HCT116 (cell line): Measurements from ENCODE around the gene TOP2B. TPM values are rescaled to one million over a fixed set of nuclear protein-coding genes. Genes with fewer than 3 reads are reported as not detected.

Experiments used
- ATAC-seq: fragments of 200-7000 bp; cut with Tn5 transposase; 2 replicates; pipeline ENCODE4 v1.9.1; 2020; ENCODE audit warnings: mild to moderate bottlenecking, moderate library complexity
- BruUV-seq: library from RNA; stranded (reverse); fragments of 400-500 nt; replicated peaks from 2 replicates; lab custom pipeline; 2021; lab: Mats Ljungman, UMichigan
- CTCF ChIA-PET: fragments of 300-600 bp; sonication (Branson Sonifier 250); formaldehyde crosslinking; loops from one replicate; lab custom pipeline; 2021; ENCODE audit warnings: antibody characterized with exemption; lab: Charles Lee
- POLR2A ChIA-PET: fragments of 300-600, 350-600 bp; sonication (Branson Sonifier 250); formaldehyde crosslinking; loops from one replicate; lab custom pipeline; 2021; ENCODE audit warnings: antibody characterized with exemption; lab: Charles Lee
- RAD21 ChIA-PET, 2 experiments: fragments of 300-600 bp; sonication (Branson Sonifier 250); formaldehyde crosslinking; loops; one replicate each; lab custom pipeline; 2023; ENCODE audit warnings: low total read pairs in 2 of 2; ENCODE audit not compliant: uncharacterized antibody in 2 of 2, unreplicated experiment in 2 of 2, low non-redundant PET in 1 of 2; lab: Charles Lee
- DNase-seq: peaks from one replicate; pipeline ENCODE4 v3.0.0-alpha.2; 2010; ENCODE audit warnings: low read depth, low spot score
- H2AFZ ChIP-seq: fragments of 200-600 bp; shearing (Covaris generic), sonication (generic); 2 replicates; pipeline ENCODE4 v1.6.1; 2017; ENCODE audit warnings: low read depth, mixed run types, mixed read lengths, antibody characterized with exemption, low read length; ENCODE audit not compliant: poor library complexity, severe bottlenecking
- H3K27ac ChIP-seq: 2 replicates; pipeline ENCODE4 v1.5.1; 2012; ENCODE audit warnings: low read depth, low read length
- H3K27me3 ChIP-seq: fragments of 200-600 bp; sonication (generic); 2 replicates; pipeline ENCODE4 v1.6.1; 2016; ENCODE audit warnings: mixed run types, low read length, mixed read lengths; ENCODE audit not compliant: insufficient read depth
- H3K36me3 ChIP-seq, 2 experiments: fragments of 200-500 bp in 1 of 2; fragments of 200-600 bp in 1 of 2; sonication (Bioruptor generic) in 1 of 2; sonication (generic) in 1 of 2; 2 replicates each; pipeline versions ENCODE4 v1.5.1 to v1.6.1; 2014 to 2016; ENCODE audit warnings: low read length in 2 of 2, inconsistent platforms in 1 of 2, mixed read lengths in 1 of 2, mixed run types in 1 of 2; ENCODE audit not compliant: insufficient read depth in 2 of 2, control insufficient read depth in 1 of 2
- H3K4me1 ChIP-seq, 2 experiments: fragments of 200-600 bp in 1 of 2; sonication (generic) in 1 of 2; 2 replicates each; pipeline versions ENCODE4 v1.5.1 to v1.6.1; 2012 to 2017; ENCODE audit warnings: low read length in 2 of 2, inconsistent platforms in 1 of 2, mild to moderate bottlenecking in 1 of 2, mixed read lengths in 1 of 2, mixed run types in 1 of 2, moderate library complexity in 1 of 2; ENCODE audit not compliant: insufficient read depth in 2 of 2, control insufficient read depth in 1 of 2
- H3K4me2 ChIP-seq: fragments of 200-600 bp; sonication (generic); 2 replicates; pipeline ENCODE4 v1.6.1; 2017; ENCODE audit warnings: mixed run types, low read length, mixed read lengths
- H3K4me3 ChIP-seq, 2 experiments: fragments of 200-600 bp in 1 of 2; sonication (generic) in 1 of 2; replicated peaks in 1 of 2; 2 replicates each; pipeline ENCODE4 v1.5.1; 2011 to 2016; ENCODE audit warnings: low read length in 2 of 2, control low read depth in 1 of 2, low read depth in 1 of 2, mild to moderate bottlenecking in 1 of 2, mixed read lengths in 1 of 2, mixed run types in 1 of 2
- H3K79me2 ChIP-seq: fragments of 200-600 bp; sonication (generic); 2 replicates; pipeline ENCODE4 v1.6.1; 2017; ENCODE audit warnings: mild to moderate bottlenecking, mixed run types, low read length, moderate library complexity, mixed read lengths; ENCODE audit not compliant: insufficient read depth
- H3K9ac ChIP-seq: fragments of 200-600 bp; sonication (generic); 2 replicates; pipeline ENCODE4 v1.6.1; 2016; ENCODE audit warnings: low read length, mixed read lengths
- H3K9me2 ChIP-seq: fragments of 200-600 bp; sonication (generic), shearing (Covaris generic); 2 replicates; pipeline ENCODE4 v1.6.1; 2017; ENCODE audit warnings: mixed run types, mild to moderate bottlenecking, moderate library complexity; ENCODE audit not compliant: insufficient read depth
- H3K9me3 ChIP-seq, 2 experiments: fragments of 200-500 bp in 1 of 2; fragments of 200-600 bp in 1 of 2; sonication (Bioruptor generic) in 1 of 2; sonication (generic) in 1 of 2; 2 replicates each; pipeline ENCODE4 v1.6.1; 2014 to 2017; ENCODE audit warnings: low read length in 2 of 2, mixed read lengths in 2 of 2, inconsistent platforms in 1 of 2, low read depth in 1 of 2, mild to moderate bottlenecking in 1 of 2, mixed run types in 1 of 2, moderate library complexity in 1 of 2; ENCODE audit not compliant: control insufficient read depth in 1 of 2, insufficient read depth in 1 of 2
- H4K20me1 ChIP-seq: fragments of 200-600 bp; sonication (generic), shearing (Covaris generic); 2 replicates; pipeline ENCODE4 v1.6.1; 2017; ENCODE audit warnings: mixed run types, mild to moderate bottlenecking, moderate library complexity; ENCODE audit not compliant: insufficient read depth
- CEBPB ChIP-seq: IDR thresholded peaks from 2 replicates; pipeline ENCODE4 v1.6.1; 2012; ENCODE audit warnings: low read depth
- CTCF ChIP-seq, 3 experiments: fragments of 200-600 bp in 1 of 3; sonication (generic) in 1 of 3; IDR thresholded peaks in 2 of 3; conservative IDR thresholded peaks in 1 of 3; 2 replicates each; pipeline ENCODE4 v1.5.1; 2012 to 2017; ENCODE audit warnings: low read depth in 2 of 3, low read length in 2 of 3, antibody characterized with exemption in 1 of 3, borderline replicate concordance in 1 of 3, control low read depth in 1 of 3, mild to moderate bottlenecking in 1 of 3, mixed read lengths in 1 of 3, mixed run types in 1 of 3, moderate library complexity in 1 of 3; ENCODE audit not compliant: insufficient read depth in 1 of 3
- EGR1 ChIP-seq: IDR thresholded peaks from 2 replicates; pipeline ENCODE4 v1.6.1; 2012; ENCODE audit warnings: low read depth
- EZH2phosphoT487 ChIP-seq: fragments of 200-600 bp; IDR thresholded peaks from 2 replicates; pipeline ENCODE4 v1.6.1; 2018; ENCODE audit warnings: antibody characterized with exemption, borderline replicate concordance
- FOSL1 ChIP-seq: IDR thresholded peaks from 2 replicates; pipeline ENCODE4 v1.6.1; 2012; ENCODE audit warnings: low read depth
- JUND ChIP-seq: IDR thresholded peaks from 2 replicates; pipeline ENCODE4 v1.6.1; 2012
- POLR2AphosphoS5 ChIP-seq: IDR thresholded peaks from 2 replicates; pipeline ENCODE4 v1.6.1; 2011; ENCODE audit warnings: mild to moderate bottlenecking, low read depth, low read length, moderate library complexity
- RAD21 ChIP-seq: IDR thresholded peaks from 2 replicates; pipeline ENCODE4 v1.6.1; 2012; ENCODE audit warnings: low read depth, mild to moderate bottlenecking
- SIN3A ChIP-seq: IDR thresholded peaks from 2 replicates; pipeline ENCODE4 v1.6.1; 2012; ENCODE audit warnings: low read depth
- SP1 ChIP-seq: IDR thresholded peaks from 2 replicates; pipeline ENCODE4 v1.6.1; 2012; ENCODE audit warnings: low read depth
- TCF7L2 ChIP-seq: IDR thresholded peaks from 2 replicates; pipeline ENCODE4 v1.7.0; 2011; ENCODE audit warnings: borderline replicate concordance, inconsistent platforms; ENCODE audit not compliant: insufficient read depth, insufficient read length; ENCODE audit errors: extremely low read depth
- YY1 ChIP-seq: IDR thresholded peaks from 2 replicates; pipeline ENCODE4 v1.6.1; 2011; ENCODE audit warnings: low read length, low read depth, moderate library complexity, mild to moderate bottlenecking; ENCODE audit not compliant: insufficient replicate concordance; ENCODE audit errors: extremely low read depth
- ZBTB33 ChIP-seq: IDR thresholded peaks from 2 replicates; pipeline ENCODE4 v1.6.1; 2011; ENCODE audit warnings: mild to moderate bottlenecking, low read length, moderate library complexity; ENCODE audit not compliant: insufficient replicate concordance; ENCODE audit errors: extremely low read depth
- ZNF274 ChIP-seq: fragments of 200-500 bp; sonication (Bioruptor generic); IDR thresholded peaks from 2 replicates; pipeline ENCODE4 v1.6.1; 2014; ENCODE audit warnings: mild to moderate bottlenecking, low read depth, low read length, inconsistent platforms
- intact Hi-C: fragments of 100-400 bp; cut with micrococcal nuclease; formaldehyde crosslinking; loops from 2 replicates; pipeline ENCODE4 v1.10.0; 2022
- total RNA-seq: library from RNA; stranded (reverse); gene quantifications from one replicate; pipeline ENCODE4 v1.2.1, GENCODE V29; 2021; ENCODE audit not compliant: unreplicated experiment
- TF ChIP-seq, protein P1 (sequence below): IDR thresholded peaks from 2 replicates; pipeline ENCODE4 v1.6.1; 2012; ENCODE audit warnings: low read depth

Gene TOP2B
- total RNA-seq, 1 experiment from 2014 or later, result 101 TPM

DNA sequence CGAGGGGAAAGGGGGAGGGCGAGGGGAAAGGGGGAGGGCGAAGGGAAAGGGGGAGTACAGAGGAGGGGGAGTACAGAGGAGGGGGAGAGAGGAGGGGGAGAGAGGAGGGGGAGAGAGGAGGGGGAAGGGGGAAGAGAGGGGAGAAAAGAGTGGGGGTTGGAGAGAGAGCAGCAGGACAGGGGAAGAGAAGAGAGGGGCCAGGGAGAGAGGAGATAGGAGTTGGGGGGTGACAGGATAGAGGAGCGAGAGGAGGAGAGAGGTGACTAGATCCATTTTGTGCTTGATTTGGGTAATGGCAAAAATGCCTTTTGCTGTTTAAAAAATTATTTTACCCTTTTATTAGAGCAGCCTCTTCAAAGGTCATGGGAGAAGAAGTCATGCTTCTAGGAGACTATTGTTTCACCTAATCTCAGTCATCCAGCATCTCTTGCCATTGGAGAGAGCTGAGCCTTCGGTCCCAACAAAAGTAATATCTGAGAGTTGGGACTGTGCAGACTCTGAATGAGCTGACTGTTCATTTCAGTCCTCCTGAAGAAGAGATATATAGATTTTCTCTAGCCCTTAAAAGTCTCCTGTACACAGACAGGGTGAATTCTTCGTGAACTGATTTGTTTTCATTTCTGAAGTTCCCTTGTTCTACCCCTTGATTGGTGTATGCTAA is 15.1 kb upstream of the TOP2B start:
- RAD21 ChIA-PET, result no interaction called here
- Histone ChIP-seq H3K4me1 (no peaks in the 10 kb centered on the region), H3K27ac (no peak overlapping the region), H4K20me1 (no peaks in the 10 kb centered on the region; the same call in 1 of the 2 replicates)
- TF ChIP-seq, protein P1, sequence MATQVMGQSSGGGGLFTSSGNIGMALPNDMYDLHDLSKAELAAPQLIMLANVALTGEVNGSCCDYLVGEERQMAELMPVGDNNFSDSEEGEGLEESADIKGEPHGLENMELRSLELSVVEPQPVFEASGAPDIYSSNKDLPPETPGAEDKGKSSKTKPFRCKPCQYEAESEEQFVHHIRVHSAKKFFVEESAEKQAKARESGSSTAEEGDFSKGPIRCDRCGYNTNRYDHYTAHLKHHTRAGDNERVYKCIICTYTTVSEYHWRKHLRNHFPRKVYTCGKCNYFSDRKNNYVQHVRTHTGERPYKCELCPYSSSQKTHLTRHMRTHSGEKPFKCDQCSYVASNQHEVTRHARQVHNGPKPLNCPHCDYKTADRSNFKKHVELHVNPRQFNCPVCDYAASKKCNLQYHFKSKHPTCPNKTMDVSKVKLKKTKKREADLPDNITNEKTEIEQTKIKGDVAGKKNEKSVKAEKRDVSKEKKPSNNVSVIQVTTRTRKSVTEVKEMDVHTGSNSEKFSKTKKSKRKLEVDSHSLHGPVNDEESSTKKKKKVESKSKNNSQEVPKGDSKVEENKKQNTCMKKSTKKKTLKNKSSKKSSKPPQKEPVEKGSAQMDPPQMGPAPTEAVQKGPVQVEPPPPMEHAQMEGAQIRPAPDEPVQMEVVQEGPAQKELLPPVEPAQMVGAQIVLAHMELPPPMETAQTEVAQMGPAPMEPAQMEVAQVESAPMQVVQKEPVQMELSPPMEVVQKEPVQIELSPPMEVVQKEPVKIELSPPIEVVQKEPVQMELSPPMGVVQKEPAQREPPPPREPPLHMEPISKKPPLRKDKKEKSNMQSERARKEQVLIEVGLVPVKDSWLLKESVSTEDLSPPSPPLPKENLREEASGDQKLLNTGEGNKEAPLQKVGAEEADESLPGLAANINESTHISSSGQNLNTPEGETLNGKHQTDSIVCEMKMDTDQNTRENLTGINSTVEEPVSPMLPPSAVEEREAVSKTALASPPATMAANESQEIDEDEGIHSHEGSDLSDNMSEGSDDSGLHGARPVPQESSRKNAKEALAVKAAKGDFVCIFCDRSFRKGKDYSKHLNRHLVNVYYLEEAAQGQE, result no peak
- TF ChIP-seq YY1, result no peak
- TF ChIP-seq SIN3A, result no peak
- TF ChIP-seq POLR2AphosphoS5, result no peak
- TF ChIP-seq ZBTB33, result no peak
- TF ChIP-seq CTCF (IDR thresholded peaks at IDR 0.05 in 2 of 3, conservative IDR thresholded peaks at IDR 0.05 in 1 of 3; ENCODE audit: borderline replicate concordance in 1 of 3, insufficient read depth in 1 of 3, low read depth in 2 of 3, low read length in 2 of 3), result no peak
- TF ChIP-seq FOSL1, result no peak
- TF ChIP-seq EGR1, result no peak
- no peak for TF ChIP-seq JUND
- no peak for TF ChIP-seq TCF7L2
- TF ChIP-seq CEBPB, result no peak
- no peak for TF ChIP-seq ZNF274
- no peak for TF ChIP-seq EZH2phosphoT487
- TF ChIP-seq SP1, result no peak
- no peak for TF ChIP-seq RAD21
- TF ChIP-seq, all 23 proteins: peak for 0
- Histone ChIP-seq H3K4me2 (no peak overlapping the region), H3K9me2 (no peaks in the 10 kb centered on the region), H3K36me3 (no peaks in the 10 kb centered on the region), H3K79me2 (no peaks in the 10 kb centered on the region), H3K9me3 (no peaks in the 10 kb centered on the region), H2AFZ (no peak overlapping the region), H3K4me3 (no peak overlapping the region), H3K27me3 (no peaks in the 10 kb centered on the region), H3K9ac (no peak overlapping the region)
- DNase-seq (no peak), ATAC-seq (no peak)
- intact Hi-C loops, result no loop called here
- CTCF ChIA-PET, result no interaction called here
- BruUV-seq, result no TSS peak
- POLR2A ChIA-PET, result no interaction called here
